Smooth muscle cell (in vitro differentiated cells): ENCODE measurements around the gene SYT3. TPM values are rescaled to one million over a fixed set of nuclear protein-coding genes. Genes with fewer than 3 reads are reported as not detected.
"Not testable (repeated sequence)": the region's sequence is repeated elsewhere in the genome, so short reads cannot be mapped to it uniquely, and the experiment has no call there.

Source experiments
- DNase-seq: peaks from one replicate; lab custom pipeline; 2025; ENCODE audit not compliant: unreplicated experiment; lab: John Stamatoyannopoulos, UW
- H2AFZ ChIP-seq: fragments of 200-600 bp; sonication (generic); 2 replicates; pipeline ENCODE4 v1.6.0; 2016; ENCODE audit warnings: antibody characterized with exemption, low read depth, mild to moderate bottlenecking
- H3F3A ChIP-seq: fragments of 200-600 bp; sonication (generic); 2 replicates; pipeline ENCODE4 v1.6.0; 2017; ENCODE audit warnings: antibody characterized with exemption, low read depth
- H3K27ac ChIP-seq: fragments of 200-600 bp; sonication (generic); 2 replicates; pipeline ENCODE4 v1.5.1; 2016; ENCODE audit warnings: low read depth, mild to moderate bottlenecking
- H3K27me3 ChIP-seq: fragments of 200-600 bp; sonication (generic); 2 replicates; pipeline ENCODE4 v1.6.1; 2016; ENCODE audit warnings: low read depth, mild to moderate bottlenecking
- H3K36me3 ChIP-seq: fragments of 200-600 bp; sonication (generic); 2 replicates; pipeline ENCODE4 v1.5.1; 2016; ENCODE audit warnings: low read depth
- H3K4me1 ChIP-seq: fragments of 200-600 bp; sonication (generic); 2 replicates; pipeline ENCODE4 v1.5.1; 2016; ENCODE audit warnings: low read depth
- H3K4me2 ChIP-seq: fragments of 200-600 bp; sonication (generic); 2 replicates; pipeline ENCODE4 v1.6.0; 2016; ENCODE audit warnings: mild to moderate bottlenecking
- H3K4me3 ChIP-seq: fragments of 200-600 bp; sonication (generic); 2 replicates; pipeline ENCODE4 v1.5.1; 2016; ENCODE audit warnings: mild to moderate bottlenecking
- H3K79me2 ChIP-seq: fragments of 200-600 bp; sonication (generic); 2 replicates; pipeline ENCODE4 v1.6.0; 2016; ENCODE audit warnings: low read depth, mild to moderate bottlenecking
- H3K9ac ChIP-seq: fragments of 200-600 bp; sonication (generic); 2 replicates; pipeline ENCODE4 v1.6.0; 2016; ENCODE audit warnings: low read depth
- H3K9me3 ChIP-seq: fragments of 200-600 bp; sonication (generic); replicated peaks from 2 replicates; pipeline ENCODE4 v1.5.1; 2016; ENCODE audit warnings: low read depth
- H4K20me1 ChIP-seq: fragments of 200-600 bp; sonication (generic); 2 replicates; pipeline ENCODE4 v1.6.0; 2016; ENCODE audit warnings: low read depth
- CTCF ChIP-seq: fragments of 200-600 bp; sonication (generic); IDR thresholded peaks from 2 replicates; pipeline ENCODE4 v1.5.1; 2017; ENCODE audit warnings: borderline replicate concordance, mild to moderate bottlenecking, antibody characterized with exemption; ENCODE audit not compliant: insufficient read depth, poor library complexity, severe bottlenecking
- WGBS: methylation state at CpG from one replicate; pipeline ENCODE4 v1.1.7; 2016; ENCODE audit warnings: low lambda C conversion rate; 5-methylcytosine and 5-hydroxymethylcytosine counted together
- polyA plus RNA-seq: library from polyadenylated mRNA; unstranded; fragments of >200 nt; fragmentation: Nextera tagmentation; extraction: Ambion mirVana; gene quantifications from 2 replicates; pipeline ENCODE4 v1.2.1, GENCODE V29; 2016
- total RNA-seq: library from RNA; depleted of rRNA; stranded (reverse); fragments of >200 nt; gene quantifications from 2 replicates; pipeline ENCODE4 v1.2.3, GENCODE V29; 2014

SYT3 gene
- total and polyA plus RNA-seq, 2 experiments from 2014 or later: 0.13 to 1.8 TPM

- not testable (repeated sequence) for H3K9me3 ChIP-seq, H3K4me2 ChIP-seq, DNase-seq, H3K79me2 ChIP-seq, H3K4me1 ChIP-seq, H3K4me3 ChIP-seq, H3F3A ChIP-seq, H3K9ac ChIP-seq, H2AFZ ChIP-seq, H4K20me1 ChIP-seq, H3K27ac ChIP-seq, H3K27me3 ChIP-seq, H3K36me3 ChIP-seq
- 79% methylated on average over 5 of the region's 5 CpGs for WGBS
These were observed 20.5 kb downstream of the SYT3 start for GRCh38 chr19:50619184-50619583.

- H3K4me1 ChIP-seq, DNase-seq, H4K20me1 ChIP-seq, H3K9me3 ChIP-seq, H3K27me3 ChIP-seq, H3K4me2 ChIP-seq, H3K36me3 ChIP-seq, H3K9ac ChIP-seq, H3K79me2 ChIP-seq, H3K27ac ChIP-seq, H2AFZ ChIP-seq, H3F3A ChIP-seq, H3K4me3 ChIP-seq: not testable (repeated sequence)
- 91% methylated on average over 4 of the region's 5 CpGs for WGBS
These were observed 21.3 kb downstream of the SYT3 start for GRCh38 chr19:50618379-50618778.

- not testable (repeated sequence) for H3F3A ChIP-seq, H3K9ac ChIP-seq, DNase-seq, H3K27me3 ChIP-seq, H2AFZ ChIP-seq, H3K27ac ChIP-seq, H4K20me1 ChIP-seq, H3K79me2 ChIP-seq, H3K4me1 ChIP-seq, H3K4me3 ChIP-seq, H3K4me2 ChIP-seq, H3K36me3 ChIP-seq, H3K9me3 ChIP-seq
- 91% methylated on average over 11 of the region's 11 CpGs for WGBS
These were observed 26.9 kb downstream of the SYT3 start for GRCh38 chr19:50612504-50613404.

- DNase-seq: no peak
- Histone ChIP-seq H3K27ac (no peak overlapping the region), H3K36me3 (no peaks in the 10 kb centered on the region), H3K4me3 (no peak overlapping the region), H3F3A (no peaks in the 10 kb centered on the region), H3K9ac (no peak overlapping the region), H3K4me2 (peak overlapping the region; percentile 58), H2AFZ (no peak overlapping the region), H3K4me1 (no peaks in the 10 kb centered on the region), H3K9me3 (no peaks in the 10 kb centered on the region), H3K27me3 (peaks cover 4% of the 10 kb centered on the region), H3K79me2 (no peaks in the 10 kb centered on the region), H4K20me1 (no peaks in the 10 kb centered on the region)
- peak; percentile 56 for TF ChIP-seq CTCF
- 22% methylated on average over 56 of the region's 56 CpGs for WGBS
These were observed 31.6 kb downstream of the SYT3 start for GRCh38 chr19:50607874-50608785.

GRCh38 chr19:50607388-50607787 lies 32.3 kb downstream of the SYT3 start:
- DNase-seq: no peak
- Histone ChIP-seq H3K9ac (no peak overlapping the region), H3K36me3 (no peaks in the 10 kb centered on the region), H3K9me3 (no peaks in the 10 kb centered on the region), H3K79me2 (no peaks in the 10 kb centered on the region), H3F3A (no peaks in the 10 kb centered on the region), H3K4me3 (no peak overlapping the region), H3K4me2 (peak overlapping the region; percentile 22), H4K20me1 (no peaks in the 10 kb centered on the region), H2AFZ (no peak overlapping the region), H3K27ac (no peak overlapping the region), H3K4me1 (no peaks in the 10 kb centered on the region), H3K27me3 (peaks cover 11% of the 10 kb centered on the region)
- TF ChIP-seq CTCF: no peak
- WGBS: 82% methylated on average over 20 of the region's 20 CpGs
